ENCODE results near the gene BANF2. TPM values are rescaled to one million over a fixed set of nuclear protein-coding genes. Genes with fewer than 3 reads are reported as not detected.

BANF2 gene
- total RNA-seq, 2 donors from 2014 or later: not detected

- H3K9me3 ChIP-seq (ENCODE audit: control insufficient read depth, low read length): peaks cover 19% of the 10 kb centered on the region
- TF ChIP-seq CTCF (conservative IDR thresholded peaks at IDR 0.05): no peak
- peaks cover 44% of the 10 kb centered on the region for H3K36me3 ChIP-seq (ENCODE audit: control insufficient read depth, insufficient read depth, low read length)
- H3K9ac ChIP-seq (ENCODE audit: extremely low read depth, low read length, poor library complexity, severe bottlenecking): no peak overlapping the region
- no peak overlapping the region for H3K27ac ChIP-seq (ENCODE audit: low read depth, low read length)
- peaks cover 34% of the 10 kb centered on the region for H3K36me3 Mint-ChIP-seq (ENCODE audit: low read depth)
- H3K4me1 Mint-ChIP-seq: peaks cover 33% of the 10 kb centered on the region
- no peak for DNase-seq
- H3K4me3 ChIP-seq (ENCODE audit: low read length): no peak overlapping the region
- 93 to 94% methylated on average over 8 to 10 of the region's 10 CpGs for WGBS, 2 experiments (ENCODE audit: insufficient coverage in 1 of 2, insufficient read length in 1 of 2)
- H3K27me3 ChIP-seq (ENCODE audit: control insufficient read depth, insufficient read depth, low read length, poor library complexity, severe bottlenecking): no peaks in the 10 kb centered on the region
- H3K27me3 Mint-ChIP-seq (ENCODE audit: insufficient read depth): no peaks in the 10 kb centered on the region
- no peak overlapping the region for H3K4me3 Mint-ChIP-seq
- peaks cover 20% of the 10 kb centered on the region for H3K9me3 Mint-ChIP-seq
- H3K4me1 ChIP-seq (ENCODE audit: control insufficient read depth, insufficient read depth, low read length): no peaks in the 10 kb centered on the region
- peak overlapping the region; percentile 3 for H3K27ac Mint-ChIP-seq
Observed at GRCh38 chr20:17662333-17663039, 37.3 kb upstream of the BANF2 start.

DNA sequence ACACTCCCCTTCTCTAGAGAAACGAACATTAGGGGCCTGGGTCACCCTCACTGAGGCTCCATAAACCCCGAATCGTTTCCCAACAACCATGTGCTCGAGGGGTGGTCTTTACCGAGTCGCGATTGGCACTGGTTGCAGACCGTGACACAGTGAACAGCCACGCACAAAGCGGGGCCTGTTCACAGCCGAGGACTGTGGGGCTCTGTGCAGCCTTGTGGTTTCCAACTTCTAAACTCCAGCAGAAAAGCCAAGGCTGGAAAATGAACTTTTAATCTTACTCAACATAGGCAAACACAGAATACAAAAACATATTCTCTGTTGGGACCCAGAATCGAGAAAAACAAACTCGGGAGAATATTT is 36.7 kb upstream of the BANF2 start:
- H3K36me3 Mint-ChIP-seq (ENCODE audit: low read depth): peaks cover 29% of the 10 kb centered on the region
- H3K27ac Mint-ChIP-seq: peak overlapping the region; percentile 84
- 95 to 96% methylated on average over 12 to 13 of the region's 13 CpGs for WGBS, 2 experiments (ENCODE audit: insufficient coverage in 1 of 2, insufficient read length in 1 of 2)
- peaks cover 47% of the 10 kb centered on the region for H3K36me3 ChIP-seq (ENCODE audit: control insufficient read depth, insufficient read depth, low read length)
- DNase-seq: no peak
- H3K27ac ChIP-seq (ENCODE audit: low read depth, low read length): no peak overlapping the region
- H3K4me3 ChIP-seq (ENCODE audit: low read length): peak overlapping the region; percentile 13
- H3K9me3 ChIP-seq (ENCODE audit: control insufficient read depth, low read length): peaks cover 19% of the 10 kb centered on the region
- no peaks in the 10 kb centered on the region for H3K27me3 ChIP-seq (ENCODE audit: control insufficient read depth, insufficient read depth, low read length, poor library complexity, severe bottlenecking)
- H3K4me3 Mint-ChIP-seq: no peak overlapping the region
- peaks cover 17% of the 10 kb centered on the region for H3K9me3 Mint-ChIP-seq
- TF ChIP-seq CTCF (conservative IDR thresholded peaks at IDR 0.05): no peak
- no peak overlapping the region for H3K9ac ChIP-seq (ENCODE audit: extremely low read depth, low read length, poor library complexity, severe bottlenecking)
- H3K4me1 ChIP-seq (ENCODE audit: control insufficient read depth, insufficient read depth, low read length): no peaks in the 10 kb centered on the region
- peaks cover 27% of the 10 kb centered on the region for H3K4me1 Mint-ChIP-seq
- H3K27me3 Mint-ChIP-seq (ENCODE audit: insufficient read depth): no peaks in the 10 kb centered on the region

DNA sequence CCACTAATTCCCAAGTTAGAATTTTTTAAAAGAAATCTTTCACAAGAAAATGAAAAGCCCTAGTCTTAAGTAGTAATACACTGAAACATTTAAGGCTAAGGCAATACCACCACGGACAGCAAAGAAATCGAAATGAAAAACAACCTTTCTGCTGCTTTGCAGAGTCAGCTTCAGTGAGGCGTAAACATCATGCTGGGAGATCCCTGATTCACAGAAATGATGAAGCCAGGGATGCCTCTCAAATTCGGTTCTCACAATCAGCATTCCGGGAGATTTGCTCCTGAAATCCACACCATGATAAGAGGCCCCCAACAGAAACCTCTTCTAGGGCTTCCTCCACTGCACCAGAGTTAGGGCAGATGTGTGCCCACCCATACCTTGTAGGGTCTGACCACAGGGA is 36.3 kb upstream of the BANF2 start:
- Mint-ChIP-seq H3K27me3 (ENCODE audit: insufficient read depth) (no peaks in the 10 kb centered on the region), H3K36me3 (ENCODE audit: low read depth) (peaks cover 24% of the 10 kb centered on the region), H3K4me3 (no peak overlapping the region), H3K27ac (peak overlapping the region; percentile 84), H3K4me1 (peaks cover 29% of the 10 kb centered on the region), H3K9me3 (peaks cover 13% of the 10 kb centered on the region)
- Histone ChIP-seq H3K27ac (ENCODE audit: low read depth, low read length) (no peak overlapping the region), H3K4me1 (ENCODE audit: control insufficient read depth, insufficient read depth, low read length) (peaks cover 1% of the 10 kb centered on the region), H3K4me3 (ENCODE audit: low read length) (peak overlapping the region; percentile 13), H3K9me3 (ENCODE audit: control insufficient read depth, low read length) (peaks cover 15% of the 10 kb centered on the region), H3K27me3 (ENCODE audit: control insufficient read depth, insufficient read depth, low read length, poor library complexity, severe bottlenecking) (no peaks in the 10 kb centered on the region), H3K36me3 (ENCODE audit: control insufficient read depth, insufficient read depth, low read length) (peaks cover 46% of the 10 kb centered on the region), H3K9ac (ENCODE audit: extremely low read depth, low read length, poor library complexity, severe bottlenecking) (no peak overlapping the region)
- TF ChIP-seq CTCF (conservative IDR thresholded peaks at IDR 0.05): no peak
- WGBS, 2 experiments (ENCODE audit: insufficient coverage in 1 of 2, insufficient read length in 1 of 2): 60 to 64% methylated on average over 4 to 5 of the region's 5 CpGs
- DNase-seq: no peak

Measured in endodermal cell (in vitro differentiated cells).